Activated CD8-positive, alpha-beta memory T cell treated with anti-CD3 and anti-CD28 coated beads, Interleukin-2, amount 10 ng/mL, durations not matched to agents 7 days and 5 days (primary cell): ENCODE data around the gene SH2D4B. TPM values are rescaled to one million over a fixed set of nuclear protein-coding genes. Genes with fewer than 3 reads are reported as not detected.

ENCODE experiments used
- ATAC-seq: fragments of 150-1000 bp; cut with Tn5 transposase; one replicate; pipeline ENCODE4 v1.10.0; 2021; ENCODE audit warnings: moderate library complexity
- CTCF ChIA-PET: fragments of 350-600 bp; sonication (Branson Sonifier 250); formaldehyde crosslinking; loops from one replicate; lab custom pipeline; 2021; ENCODE audit warnings: antibody characterized with exemption; lab: Charles Lee
- DNase-seq: peaks from one replicate; pipeline ENCODE4 v3.0.0-alpha.2; 2020
- H3K27ac Mint-ChIP-seq: one replicate; pipeline ENCODE4 v1.8.0; 2021; ENCODE audit warnings: mild to moderate bottlenecking, mixed read lengths
- H3K27me3 Mint-ChIP-seq: one replicate; pipeline ENCODE4 v1.8.0; 2021; ENCODE audit warnings: mixed read lengths
- H3K36me3 Mint-ChIP-seq: one replicate; pipeline ENCODE4 v1.8.0; 2021; ENCODE audit warnings: mild to moderate bottlenecking, mixed read lengths
- H3K4me1 Mint-ChIP-seq: one replicate; pipeline ENCODE4 v1.8.0; 2021; ENCODE audit warnings: mixed read lengths
- H3K4me3 Mint-ChIP-seq: one replicate; pipeline ENCODE4 v1.8.0; 2021; ENCODE audit warnings: mild to moderate bottlenecking, moderate library complexity, mixed read lengths
- H3K9me3 Mint-ChIP-seq: one replicate; pipeline ENCODE4 v1.8.0; 2022; ENCODE audit warnings: low read depth, mixed read lengths
- total RNA-seq, 2 experiments: library from RNA; stranded (reverse); gene quantifications; one replicate each; pipeline ENCODE4 v1.2.3, GENCODE V29; 2021

The SH2D4B gene
- total RNA-seq, 2 experiments from 2014 or later, result 0.09 TPM; not detected in 1

GRCh38 chr10:80579181-80579763, 41.6 kb downstream of the SH2D4B start:
- H3K27me3 Mint-ChIP-seq, result peaks cover 23% of the 10 kb centered on the region
- peaks cover 3% of the 10 kb centered on the region for H3K4me1 Mint-ChIP-seq
- H3K9me3 Mint-ChIP-seq, result no peaks in the 10 kb centered on the region
- CTCF ChIA-PET, result interaction anchor here (1.0 kb wide), 1 partner anchor 20 kb away, joined by 3 read pairs; no protein-coding TSS in a partner anchor
- no peak for DNase-seq
- no peak overlapping the region for H3K4me3 Mint-ChIP-seq
- no peak overlapping the region for H3K27ac Mint-ChIP-seq
- no peaks in the 10 kb centered on the region for H3K36me3 Mint-ChIP-seq
- no peak for ATAC-seq

GRCh38 chr10:80579849-80580637, 42.3 kb downstream of the SH2D4B start:
- DNase-seq, result peak; percentile 9
- peaks cover 3% of the 10 kb centered on the region for H3K4me1 Mint-ChIP-seq
- no peaks in the 10 kb centered on the region for H3K36me3 Mint-ChIP-seq
- H3K4me3 Mint-ChIP-seq, result no peak overlapping the region
- H3K27ac Mint-ChIP-seq, result no peak overlapping the region
- no peak for ATAC-seq
- H3K9me3 Mint-ChIP-seq, result no peaks in the 10 kb centered on the region
- H3K27me3 Mint-ChIP-seq, result peaks cover 27% of the 10 kb centered on the region
- CTCF ChIA-PET, result no interaction called here

- no peak for ATAC-seq
- CTCF ChIA-PET, result no interaction called here
- H3K36me3 Mint-ChIP-seq, result no peaks in the 10 kb centered on the region
Observed at GRCh38 chr10:80580638-80581468, 43.2 kb downstream of the SH2D4B start.

DNA sequence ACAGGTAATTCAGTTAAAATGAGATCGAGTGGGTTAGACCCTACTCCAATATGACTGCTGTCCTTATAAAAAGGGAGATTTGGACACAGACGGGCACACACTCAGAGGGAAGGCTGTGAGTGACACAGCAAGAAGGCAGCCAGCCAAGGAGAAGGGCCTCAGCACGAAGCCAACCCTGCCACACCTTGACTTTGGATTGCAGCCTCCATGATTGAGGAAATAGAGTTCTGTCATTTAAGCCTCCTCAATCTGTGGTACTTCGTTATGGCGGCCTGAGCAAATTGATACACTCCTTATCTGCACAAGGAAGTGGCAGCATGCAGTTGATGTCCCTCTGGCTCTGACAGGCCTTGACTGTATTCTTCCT, 43.8 kb downstream of the SH2D4B start:
- Mint-ChIP-seq H3K9me3 (no peaks in the 10 kb centered on the region), H3K4me3 (no peak overlapping the region), H3K4me1 (peaks cover 3% of the 10 kb centered on the region), H3K36me3 (no peaks in the 10 kb centered on the region), H3K27me3 (peaks cover 27% of the 10 kb centered on the region), H3K27ac (no peak overlapping the region)
- ATAC-seq (no peak), DNase-seq (peak; percentile 21)
- CTCF ChIA-PET, result no interaction called here

More at GRCh38 chr10:80580638-80581468, 43.2 kb downstream of the SH2D4B start:
- no peak overlapping the region for H3K4me3 Mint-ChIP-seq
- H3K27me3 Mint-ChIP-seq, result peaks cover 27% of the 10 kb centered on the region
- H3K9me3 Mint-ChIP-seq, result no peaks in the 10 kb centered on the region
- H3K4me1 Mint-ChIP-seq, result peaks cover 3% of the 10 kb centered on the region
- peak; percentile 2 for DNase-seq
- H3K27ac Mint-ChIP-seq, result no peak overlapping the region

DNA sequence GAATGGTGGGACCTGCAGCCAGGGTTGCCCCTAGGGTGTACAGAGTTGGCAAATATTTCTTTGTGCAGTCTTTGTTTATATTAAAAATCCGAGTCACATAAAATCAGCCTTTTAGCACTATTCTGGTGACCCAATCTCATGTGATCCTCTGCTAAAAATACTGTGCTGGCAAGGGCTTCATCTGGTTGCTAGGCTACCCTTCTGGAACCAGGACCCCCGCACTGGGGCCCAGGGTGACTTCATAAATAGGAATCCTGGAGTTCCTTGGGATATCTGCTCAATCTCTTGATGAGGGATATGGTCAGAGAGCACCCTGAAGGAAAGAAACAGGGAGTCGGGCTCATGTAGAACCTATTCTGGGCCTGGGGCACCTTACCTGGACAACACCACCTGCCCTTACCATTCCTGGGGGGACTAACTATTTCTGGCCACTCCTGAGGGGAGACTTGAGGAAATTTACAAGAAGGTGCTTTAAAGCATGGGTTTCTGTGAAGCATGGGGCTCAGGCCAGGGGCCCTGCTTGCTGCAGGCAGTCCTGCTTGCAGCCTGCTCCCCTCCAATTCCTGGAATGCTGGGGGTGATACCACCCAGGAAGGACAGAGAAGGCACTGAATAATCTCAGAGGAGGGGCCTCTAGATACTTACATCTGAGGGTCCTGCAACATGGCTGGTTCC, 44.7 kb downstream of the SH2D4B start:
- Mint-ChIP-seq H3K9me3 (no peaks in the 10 kb centered on the region), H3K27ac (no peak overlapping the region), H3K27me3 (peaks cover 27% of the 10 kb centered on the region), H3K4me1 (peaks cover 3% of the 10 kb centered on the region), H3K36me3 (no peaks in the 10 kb centered on the region), H3K4me3 (no peak overlapping the region)
- ATAC-seq (no peak), DNase-seq (peak; percentile 15)
- CTCF ChIA-PET, result no interaction called here

GRCh38 chr10:80583685-80584084, 46.0 kb downstream of the SH2D4B start:
- ATAC-seq, result no peak
- Mint-ChIP-seq H3K27ac (no peak overlapping the region), H3K4me1 (peaks cover 1% of the 10 kb centered on the region), H3K27me3 (peaks cover 23% of the 10 kb centered on the region), H3K36me3 (no peaks in the 10 kb centered on the region), H3K4me3 (no peak overlapping the region), H3K9me3 (no peaks in the 10 kb centered on the region)
- DNase-seq, result peak; percentile 7
- CTCF ChIA-PET, result interaction anchor here (0.6 to 1.4 kb wide), 3 partner anchors 13 to 579 kb away, joined by 3 read pairs; no protein-coding TSS in a partner anchor

DNA sequence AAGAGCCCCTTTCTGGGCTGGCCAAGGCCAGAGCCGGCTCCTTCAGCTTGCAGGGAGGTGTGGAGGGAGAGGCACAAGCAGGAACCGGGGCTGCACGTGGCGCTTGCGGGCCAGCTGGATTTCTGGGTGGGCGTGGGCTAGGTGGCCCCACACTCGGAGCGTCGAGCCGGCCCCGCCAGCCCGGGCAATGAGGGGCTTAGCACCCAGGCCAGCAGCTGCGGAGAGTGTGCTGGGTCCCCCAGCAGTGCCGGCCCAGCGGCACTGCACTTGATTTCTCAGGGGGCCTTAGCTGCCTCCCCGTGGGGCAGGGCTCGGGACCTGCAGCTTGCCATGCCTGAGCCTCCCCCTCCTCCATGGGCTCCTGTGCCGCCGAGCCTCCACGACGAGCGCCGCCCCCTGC, 48.1 kb downstream of the SH2D4B start:
- ATAC-seq, result no peak
- no peaks in the 10 kb centered on the region for H3K36me3 Mint-ChIP-seq
- no peaks in the 10 kb centered on the region for H3K9me3 Mint-ChIP-seq
- peak; percentile 23 for DNase-seq
- H3K27ac Mint-ChIP-seq, result no peak overlapping the region
- peaks cover 15% of the 10 kb centered on the region for H3K27me3 Mint-ChIP-seq
- no peaks in the 10 kb centered on the region for H3K4me1 Mint-ChIP-seq
- CTCF ChIA-PET, result interaction anchor here (2.6 kb wide), 1 partner anchor 141 kb away, joined by 6 read pairs; no protein-coding TSS in a partner anchor
- H3K4me3 Mint-ChIP-seq, result no peak overlapping the region

GRCh38 chr10:80588546-80588945, 50.8 kb downstream of the SH2D4B start:
- CTCF ChIA-PET, result interaction anchor here (1.0 to 1.3 kb wide), 2 partner anchors 9 to 75 kb away, joined by 3 to 6 read pairs; no protein-coding TSS in a partner anchor
- H3K4me3 Mint-ChIP-seq, result no peak overlapping the region

GRCh38 chr10:80589726-80590373, 52.1 kb downstream of the SH2D4B start:
- H3K27me3 Mint-ChIP-seq, result peaks cover 3% of the 10 kb centered on the region
- no peak for DNase-seq
- CTCF ChIA-PET, result no interaction called here
- H3K4me1 Mint-ChIP-seq, result no peaks in the 10 kb centered on the region
- H3K27ac Mint-ChIP-seq, result no peak overlapping the region
- H3K36me3 Mint-ChIP-seq, result no peaks in the 10 kb centered on the region
- ATAC-seq, result no peak
- H3K9me3 Mint-ChIP-seq, result no peaks in the 10 kb centered on the region
- H3K4me3 Mint-ChIP-seq, result no peak overlapping the region

More at GRCh38 chr10:80588546-80588945, 50.8 kb downstream of the SH2D4B start:
- DNase-seq, result no peak
- no peak for ATAC-seq
- no peaks in the 10 kb centered on the region for H3K4me1 Mint-ChIP-seq
- no peaks in the 10 kb centered on the region for H3K9me3 Mint-ChIP-seq
- H3K27me3 Mint-ChIP-seq, result peaks cover 8% of the 10 kb centered on the region
- H3K36me3 Mint-ChIP-seq, result no peaks in the 10 kb centered on the region
- H3K27ac Mint-ChIP-seq, result no peak overlapping the region

- no peak for ATAC-seq
- Mint-ChIP-seq H3K36me3 (no peaks in the 10 kb centered on the region), H3K27me3 (peaks cover 3% of the 10 kb centered on the region), H3K4me3 (no peak overlapping the region), H3K27ac (no peak overlapping the region), H3K9me3 (no peaks in the 10 kb centered on the region), H3K4me1 (no peaks in the 10 kb centered on the region)
- CTCF ChIA-PET, result no interaction called here
- DNase-seq, result no peak
Observed at GRCh38 chr10:80590585-80591125, 53.0 kb downstream of the SH2D4B start.

GRCh38 chr10:80596391-80597257, 58.9 kb downstream of the SH2D4B start:
- Mint-ChIP-seq H3K4me3 (no peak overlapping the region), H3K4me1 (no peaks in the 10 kb centered on the region), H3K27ac (no peak overlapping the region), H3K27me3 (peaks cover 3% of the 10 kb centered on the region), H3K36me3 (no peaks in the 10 kb centered on the region), H3K9me3 (no peaks in the 10 kb centered on the region)
- DNase-seq (peak; percentile 53), ATAC-seq (peak; percentile 78)
- CTCF ChIA-PET, result interaction anchor here (0.6 to 2.9 kb wide), 16 partner anchors 8 to 218 kb away, joined by 3 to 13 read pairs (median 4); partner anchors contain the start of gene SH2D4B
